Panc1 (cell line): Measurements from ENCODE around the gene SLC10A1.

ENCODE experiments used
- CTCF ChIP-seq: fragments of 450-650 bp; IDR thresholded peaks from 2 replicates; pipeline ENCODE4 v1.5.1; 2017; ENCODE audit warnings: mild to moderate bottlenecking
- TCF7L2 ChIP-seq: IDR thresholded peaks from 2 replicates; pipeline ENCODE4 v1.6.1; 2011; ENCODE audit warnings: mild to moderate bottlenecking, low read depth, low read length, inconsistent platforms

- no peak for TF ChIP-seq CTCF
- no peak for TF ChIP-seq TCF7L2
Observed at GRCh38 chr14:69827560-69827959, 30.5 kb upstream of the SLC10A1 start.
